Astrocyte (in vitro differentiated cells and primary cell): ENCODE measurements around the gene CEP128. TPM values are rescaled to one million over a fixed set of nuclear protein-coding genes. Genes with fewer than 3 reads are reported as not detected.

Source experiments
- DNase-seq: peaks from one replicate; pipeline ENCODE4 v3.0.0-alpha.2; 2010; ENCODE audit warnings: low read depth
- FAIRE-seq: peaks from 2 replicates; lab custom pipeline; 2011; peaks lifted over from hg19 to GRCh38; lab: Jason Lieb, UNC
- H2AFZ ChIP-seq: 2 replicates; pipeline ENCODE4 v1.6.0; 2012; ENCODE audit warnings: low read depth, low read length, inconsistent platforms
- H3K27ac ChIP-seq: 2 replicates; pipeline ENCODE4 v1.5.1; 2011; ENCODE audit warnings: low read depth, low read length, inconsistent platforms
- H3K27me3 ChIP-seq: 2 replicates; pipeline ENCODE4 v1.6.0; 2011; ENCODE audit warnings: low read length, inconsistent platforms; ENCODE audit not compliant: insufficient read depth
- H3K36me3 ChIP-seq: 2 replicates; pipeline ENCODE4 v1.5.1; 2011; ENCODE audit warnings: low read length, inconsistent platforms; ENCODE audit not compliant: insufficient read depth
- H3K4me1 ChIP-seq: 2 replicates; pipeline ENCODE4 v1.5.1; 2011; ENCODE audit warnings: low read length, inconsistent platforms; ENCODE audit not compliant: insufficient read depth
- H3K4me2 ChIP-seq: 2 replicates; pipeline ENCODE4 v1.6.0; 2012; ENCODE audit warnings: low read length, inconsistent platforms
- H3K4me3 ChIP-seq: 2 replicates; pipeline ENCODE4 v1.5.1; 2011; ENCODE audit warnings: low read depth, mild to moderate bottlenecking, low read length, inconsistent platforms; ENCODE audit not compliant: insufficient read depth
- H3K79me2 ChIP-seq: 2 replicates; pipeline ENCODE4 v1.6.0; 2012; ENCODE audit warnings: mild to moderate bottlenecking, low read length, inconsistent platforms; ENCODE audit not compliant: insufficient read depth
- H3K9ac ChIP-seq: 2 replicates; pipeline ENCODE4 v1.6.0; 2012; ENCODE audit warnings: mild to moderate bottlenecking, low read length, inconsistent platforms
- H3K9me3 ChIP-seq: 2 replicates; pipeline ENCODE4 v1.5.1; 2012; ENCODE audit warnings: low read depth, mild to moderate bottlenecking, low read length, inconsistent platforms; ENCODE audit not compliant: insufficient read depth
- H4K20me1 ChIP-seq: 2 replicates; pipeline ENCODE4 v1.6.0; 2012; ENCODE audit warnings: low read length, inconsistent platforms; ENCODE audit not compliant: insufficient read depth
- H3K27ac Mint-ChIP-seq: one replicate; pipeline ENCODE4 v1.8.0; 2021; ENCODE audit warnings: mild to moderate bottlenecking, mixed read lengths; ENCODE audit not compliant: unreplicated experiment
- H3K27me3 Mint-ChIP-seq: one replicate; pipeline ENCODE4 v1.8.0; 2021; ENCODE audit warnings: low read depth, mixed read lengths; ENCODE audit not compliant: unreplicated experiment
- H3K36me3 Mint-ChIP-seq: one replicate; pipeline ENCODE4 v1.8.0; 2021; ENCODE audit warnings: low read depth, mixed read lengths; ENCODE audit not compliant: unreplicated experiment
- H3K4me1 Mint-ChIP-seq: one replicate; pipeline ENCODE4 v1.8.0; 2021; ENCODE audit warnings: low read depth, mixed read lengths; ENCODE audit not compliant: unreplicated experiment
- H3K4me3 Mint-ChIP-seq: one replicate; pipeline ENCODE4 v1.8.0; 2021; ENCODE audit warnings: mild to moderate bottlenecking, moderate library complexity, mixed read lengths; ENCODE audit not compliant: unreplicated experiment
- H3K9me3 Mint-ChIP-seq: one replicate; pipeline ENCODE4 v1.8.0; 2021; ENCODE audit warnings: mild to moderate bottlenecking, mixed read lengths; ENCODE audit not compliant: unreplicated experiment
- EZH2 ChIP-seq: IDR thresholded peaks from 2 replicates; pipeline ENCODE4 v1.6.1; 2012; ENCODE audit warnings: mild to moderate bottlenecking, low read length, inconsistent platforms; ENCODE audit not compliant: insufficient read depth
- total RNA-seq: library from RNA; stranded (reverse); gene quantifications from 2 replicates; pipeline ENCODE4 v1.2.1, GENCODE V29; 2021
- TF ChIP-seq, protein P1 (sequence below): IDR thresholded peaks from 2 replicates; pipeline ENCODE4 v1.5.1; 2011; ENCODE audit warnings: low read depth, mild to moderate bottlenecking, inconsistent platforms, low read length, moderate library complexity; ENCODE audit not compliant: insufficient read depth

Gene CEP128
- total RNA-seq, 1 donor from 2014 or later, result 6.4 TPM

DNA sequence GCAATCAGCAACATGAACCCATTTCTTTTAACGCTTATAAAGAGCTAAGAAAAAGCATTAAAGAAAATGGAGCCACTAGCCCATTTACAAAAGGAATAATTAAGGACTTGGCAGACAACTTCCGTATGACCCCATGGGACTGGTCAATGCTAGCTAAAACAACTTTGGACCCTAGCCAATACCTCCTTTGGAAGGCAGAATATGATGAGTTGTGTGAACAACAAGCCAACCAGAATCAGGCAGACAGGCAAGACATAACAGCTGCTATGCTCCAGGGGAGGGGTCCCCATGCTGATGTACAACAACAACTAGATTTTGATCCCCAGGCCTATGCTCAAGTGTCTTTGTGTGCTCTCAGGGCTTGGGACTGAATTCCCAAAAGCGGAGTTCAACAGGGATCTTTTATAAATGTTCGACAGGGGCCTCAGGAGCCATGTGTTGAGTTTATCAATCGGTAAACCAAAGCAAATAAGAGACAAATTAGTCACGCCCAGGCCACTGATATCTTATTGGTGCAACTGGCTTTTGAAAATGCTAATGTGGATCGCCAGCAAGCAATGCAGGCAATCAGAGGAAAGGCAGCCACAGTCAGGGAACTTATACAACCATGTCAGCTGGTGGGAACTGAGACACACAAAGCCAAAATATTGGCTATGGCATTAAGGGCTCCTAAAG lies 475.9 kb downstream of the CEP128 start:
- H3K36me3 Mint-ChIP-seq, result no peaks in the 10 kb centered on the region
- Histone ChIP-seq H3K9ac (no peak overlapping the region), H3K9me3 (peaks cover 3% of the 10 kb centered on the region), H2AFZ (no peak overlapping the region), H3K27ac (no peak overlapping the region), H3K27me3 (no peaks in the 10 kb centered on the region), H3K4me2 (no peak overlapping the region), H3K4me3 (no peak overlapping the region), H4K20me1 (no peaks in the 10 kb centered on the region), H3K79me2 (no peaks in the 10 kb centered on the region), H3K4me1 (no peaks in the 10 kb centered on the region), H3K36me3 (no peaks in the 10 kb centered on the region)
- TF ChIP-seq EZH2, result no peak
- TF ChIP-seq, protein P1, sequence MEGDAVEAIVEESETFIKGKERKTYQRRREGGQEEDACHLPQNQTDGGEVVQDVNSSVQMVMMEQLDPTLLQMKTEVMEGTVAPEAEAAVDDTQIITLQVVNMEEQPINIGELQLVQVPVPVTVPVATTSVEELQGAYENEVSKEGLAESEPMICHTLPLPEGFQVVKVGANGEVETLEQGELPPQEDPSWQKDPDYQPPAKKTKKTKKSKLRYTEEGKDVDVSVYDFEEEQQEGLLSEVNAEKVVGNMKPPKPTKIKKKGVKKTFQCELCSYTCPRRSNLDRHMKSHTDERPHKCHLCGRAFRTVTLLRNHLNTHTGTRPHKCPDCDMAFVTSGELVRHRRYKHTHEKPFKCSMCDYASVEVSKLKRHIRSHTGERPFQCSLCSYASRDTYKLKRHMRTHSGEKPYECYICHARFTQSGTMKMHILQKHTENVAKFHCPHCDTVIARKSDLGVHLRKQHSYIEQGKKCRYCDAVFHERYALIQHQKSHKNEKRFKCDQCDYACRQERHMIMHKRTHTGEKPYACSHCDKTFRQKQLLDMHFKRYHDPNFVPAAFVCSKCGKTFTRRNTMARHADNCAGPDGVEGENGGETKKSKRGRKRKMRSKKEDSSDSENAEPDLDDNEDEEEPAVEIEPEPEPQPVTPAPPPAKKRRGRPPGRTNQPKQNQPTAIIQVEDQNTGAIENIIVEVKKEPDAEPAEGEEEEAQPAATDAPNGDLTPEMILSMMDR, result no peak
- DNase-seq, result no peak
- H3K9me3 Mint-ChIP-seq, result peaks cover 7% of the 10 kb centered on the region
- no peaks in the 10 kb centered on the region for H3K4me1 Mint-ChIP-seq
- H3K27ac Mint-ChIP-seq, result no peak overlapping the region
- no peaks in the 10 kb centered on the region for H3K27me3 Mint-ChIP-seq
- no peak overlapping the region for H3K4me3 Mint-ChIP-seq
- no peak for FAIRE-seq

DNA sequence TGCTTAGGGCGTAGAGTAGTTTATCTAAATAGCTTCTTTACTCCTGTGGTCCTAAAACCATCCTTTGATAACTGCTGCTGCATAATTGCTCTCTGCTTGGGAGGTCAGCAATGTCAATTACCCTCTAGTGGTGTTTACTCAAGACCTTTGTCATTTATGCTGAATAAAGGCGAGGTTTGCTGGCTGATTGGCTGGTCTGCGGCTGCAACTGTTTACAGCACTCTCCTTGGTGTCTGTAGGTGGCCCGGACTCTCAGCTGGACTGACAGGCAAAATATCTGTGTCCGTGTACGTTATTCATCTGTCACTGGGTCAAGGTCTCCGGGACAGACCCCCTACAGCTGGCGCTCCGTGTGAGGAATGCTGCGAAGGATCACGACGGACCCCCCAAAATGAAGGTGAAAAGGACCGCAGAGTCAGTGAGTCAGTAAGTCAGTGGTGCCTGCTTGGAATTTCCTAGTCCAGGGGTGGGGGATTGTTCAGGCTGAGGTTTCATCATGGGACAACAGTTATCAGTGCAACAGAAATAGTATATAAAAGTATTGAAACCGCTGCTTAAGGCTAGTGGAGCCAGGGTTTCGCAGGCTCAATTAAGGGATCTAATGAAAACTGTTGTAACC lies 476.9 kb downstream of the CEP128 start:
- H3K4me2 ChIP-seq, result no peak overlapping the region
- no peak for DNase-seq

More for the DNA sequence above, 476.9 kb downstream of the CEP128 start:
- Mint-ChIP-seq H3K27ac (peak overlapping the region; percentile 14), H3K36me3 (no peaks in the 10 kb centered on the region), H3K27me3 (no peaks in the 10 kb centered on the region), H3K4me3 (no peak overlapping the region), H3K9me3 (peaks cover 7% of the 10 kb centered on the region), H3K4me1 (no peaks in the 10 kb centered on the region)
- Histone ChIP-seq H3K9me3 (peaks cover 3% of the 10 kb centered on the region), H3K9ac (no peak overlapping the region), H3K4me1 (no peaks in the 10 kb centered on the region), H3K4me3 (no peak overlapping the region), H4K20me1 (no peaks in the 10 kb centered on the region), H3K27me3 (no peaks in the 10 kb centered on the region), H2AFZ (no peak overlapping the region), H3K36me3 (no peaks in the 10 kb centered on the region), H3K79me2 (no peaks in the 10 kb centered on the region), H3K27ac (no peak overlapping the region)
- TF ChIP-seq EZH2, result no peak
- TF ChIP-seq, protein P1, result no peak
- no peak for FAIRE-seq
